ENCODE measurements around the gene LRRK1. TPM values are rescaled to one million over a fixed set of nuclear protein-coding genes. Genes with fewer than 3 reads are reported as not detected.

LRRK1 gene
- total RNA-seq, 1 donor from 2014 or later, result 14.0 TPM

DNA sequence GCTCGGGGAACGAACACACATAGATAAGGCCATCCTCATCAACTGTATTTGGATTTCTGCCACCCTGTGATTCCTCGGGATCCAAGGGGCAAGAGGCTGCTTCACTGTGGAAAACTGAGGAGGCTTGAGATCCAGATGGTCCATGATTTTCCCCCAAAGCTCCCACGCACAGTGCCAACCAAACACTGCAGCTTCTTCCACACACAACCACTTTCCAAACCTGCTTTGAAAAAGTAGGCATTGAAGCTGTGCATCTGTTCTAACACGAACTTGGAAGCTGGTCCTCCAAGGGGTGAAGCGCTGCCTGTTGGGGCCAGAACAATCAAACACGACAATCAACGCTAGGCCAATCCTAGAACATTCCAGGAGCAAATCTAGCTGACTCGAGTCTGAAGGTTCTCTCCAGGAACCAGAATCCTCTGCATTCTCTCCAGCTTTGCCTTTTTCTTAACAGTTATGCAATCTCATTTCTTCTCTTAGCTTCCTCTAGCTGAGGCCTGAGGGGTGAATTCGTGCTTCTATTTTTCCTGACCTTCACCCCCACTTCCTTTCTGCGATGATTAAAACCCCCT is 104.4 kb downstream of the LRRK1 start:
- peak; percentile 50 for DNase-seq (ENCODE audit: low spot score)

DNA sequence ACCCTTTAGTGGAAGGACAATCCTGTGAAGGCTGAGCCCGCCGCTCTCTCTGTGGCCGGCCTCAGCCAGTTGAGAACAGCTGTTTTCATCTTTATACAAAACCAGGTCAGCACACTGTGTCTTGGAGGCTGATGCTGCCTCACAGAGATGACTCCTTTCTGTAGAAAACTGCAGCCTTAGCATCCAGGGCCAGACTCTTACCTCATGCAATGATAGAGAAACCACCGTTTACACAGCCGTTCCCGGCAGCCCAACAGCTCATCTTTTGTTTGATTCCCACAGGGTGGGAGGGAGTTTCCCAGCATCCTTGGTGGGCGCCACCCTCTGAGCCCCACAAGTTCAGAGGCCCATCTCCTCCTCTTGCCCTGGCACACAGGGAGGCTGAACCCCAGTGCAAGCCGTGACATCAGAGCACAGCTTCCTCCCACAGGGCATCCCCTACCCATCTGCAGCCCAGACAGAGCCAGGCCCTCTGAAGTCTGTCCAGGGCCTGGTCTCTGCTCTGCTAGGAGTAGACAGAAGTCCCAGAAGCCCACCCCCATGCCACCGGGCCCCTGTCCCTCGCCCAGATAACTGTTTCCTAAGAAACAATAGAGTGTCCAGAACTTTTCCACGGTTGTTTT is 105.0 kb downstream of the LRRK1 start:
- DNase-seq (ENCODE audit: low spot score), result peak; percentile 74

- DNase-seq (ENCODE audit: low spot score), result no peak
Observed at GRCh38 chr15:101024706-101025500, 105.7 kb downstream of the LRRK1 start.

DNA sequence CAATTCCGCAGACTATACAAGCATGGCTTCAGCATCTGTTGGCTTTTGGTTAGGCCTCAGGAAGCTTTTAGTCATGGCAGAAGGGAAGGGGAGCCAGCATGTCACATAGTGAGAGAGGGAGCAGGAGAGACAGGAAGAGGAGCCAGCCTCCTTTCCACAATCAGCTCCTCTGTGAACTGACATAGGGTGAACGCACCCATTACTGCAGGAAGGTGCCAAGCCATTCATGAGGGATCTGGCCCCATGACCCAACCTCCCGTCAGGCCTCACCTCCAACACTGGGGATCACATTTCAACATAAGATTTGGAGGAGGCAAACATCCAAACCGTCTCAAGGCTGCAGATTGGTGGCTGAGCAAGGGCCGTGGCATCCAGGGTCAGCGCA is 106.3 kb downstream of the LRRK1 start:
- no peak for DNase-seq (ENCODE audit: low spot score)

DNA sequence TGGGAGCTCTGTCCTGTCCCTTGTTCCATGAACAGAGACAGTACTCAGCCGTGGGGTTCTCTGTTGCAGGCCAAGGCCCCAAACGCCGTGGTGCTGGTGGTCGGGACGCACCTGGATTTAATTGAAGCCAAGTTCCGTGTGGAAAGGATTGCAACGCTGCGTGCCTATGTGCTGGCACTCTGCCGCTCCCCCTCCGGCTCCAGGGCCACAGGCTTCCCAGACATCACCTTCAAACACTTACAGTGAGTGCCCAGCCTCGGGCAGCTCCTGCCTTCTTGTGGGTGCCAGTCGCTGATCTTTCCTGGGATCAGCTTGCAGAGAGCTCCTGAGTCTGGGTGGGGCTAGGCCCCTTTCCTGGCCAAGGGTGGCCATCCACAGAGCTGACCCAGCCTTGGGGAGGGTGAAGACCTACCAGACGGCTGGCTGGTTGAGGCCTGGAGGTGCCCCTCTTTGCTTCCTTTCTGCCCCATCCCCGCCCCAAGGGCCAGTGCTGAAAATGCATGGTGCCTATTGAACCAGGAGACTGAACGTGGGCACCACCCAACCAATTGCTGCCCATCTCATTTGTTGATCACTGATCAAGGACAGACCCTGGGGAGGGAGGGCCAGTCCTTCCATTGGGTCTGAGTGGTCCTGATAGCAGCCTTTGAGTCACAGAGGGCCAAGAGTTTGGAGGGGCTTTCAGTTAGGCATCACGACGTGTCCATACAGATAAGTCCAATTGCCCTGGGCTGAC is 106.9 kb downstream of the LRRK1 start:
- DNase-seq (ENCODE audit: low spot score), result no peak

GRCh38 chr15:101026656-101027272 is 107.6 kb downstream of the LRRK1 start:
- DNase-seq (ENCODE audit: low spot score), result no peak

- DNase-seq (ENCODE audit: low spot score), result no peak
Observed at GRCh38 chr15:101027273-101027901, 108.2 kb downstream of the LRRK1 start.

- no peak for DNase-seq (ENCODE audit: low spot score)
Observed at GRCh38 chr15:101027920-101028319, 108.8 kb downstream of the LRRK1 start.

- DNase-seq (ENCODE audit: low spot score), result peak; percentile 13
Observed at GRCh38 chr15:101028321-101028720, 109.2 kb downstream of the LRRK1 start.

DNA sequence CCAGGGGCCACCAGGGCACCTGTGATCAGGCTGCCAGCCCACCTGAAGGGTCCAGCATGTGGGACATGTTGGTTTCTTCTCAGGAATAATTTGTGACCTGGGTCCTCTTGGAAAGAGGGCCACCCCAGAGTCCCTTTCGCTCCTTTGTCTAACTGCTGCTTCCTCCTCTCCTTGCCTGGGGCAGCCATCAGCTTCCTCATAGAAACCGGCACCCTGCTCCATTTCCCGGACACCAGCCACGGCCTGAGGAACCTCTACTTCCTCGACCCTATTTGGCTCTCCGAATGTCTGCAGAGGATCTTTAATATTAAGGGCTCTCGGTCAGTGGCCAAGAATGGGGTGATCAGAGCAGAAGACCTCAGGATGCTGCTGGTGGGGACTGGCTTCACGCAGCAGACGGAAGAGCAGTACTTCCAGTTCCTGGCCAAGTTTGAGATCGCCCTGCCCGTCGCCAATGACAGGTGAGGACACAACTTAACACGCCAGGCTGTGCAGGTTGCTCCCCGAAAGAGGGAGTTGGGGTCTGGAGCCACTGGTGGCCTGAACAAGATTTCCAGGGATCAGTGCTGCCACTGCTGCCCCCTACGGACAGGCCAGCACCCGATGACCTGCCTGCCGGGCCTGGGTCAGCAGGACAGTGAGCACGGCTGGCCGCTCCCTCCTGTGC is 109.7 kb downstream of the LRRK1 start:
- DNase-seq (ENCODE audit: low spot score), result no peak

GRCh38 chr15:101029971-101030661 is 111.0 kb downstream of the LRRK1 start:
- no peak for DNase-seq (ENCODE audit: low spot score)

DNA sequence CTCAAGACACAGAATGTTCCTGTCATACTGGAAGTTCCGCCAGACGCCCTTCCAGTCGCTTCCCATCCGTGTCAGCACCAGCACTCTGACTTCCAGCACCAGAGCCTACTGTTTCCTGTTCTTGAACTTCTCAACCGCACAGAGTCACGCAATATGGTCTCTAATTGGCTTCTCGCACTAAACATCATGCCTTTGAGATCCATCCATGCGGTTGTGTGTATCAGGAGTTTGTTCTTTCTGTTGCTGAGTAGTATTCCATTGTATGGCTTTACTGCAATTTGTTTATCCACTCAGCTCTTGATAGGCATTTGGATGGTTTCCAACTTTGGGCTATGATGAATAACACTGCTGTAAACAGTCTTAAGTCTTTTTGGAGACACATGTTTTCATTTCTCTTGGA is 112.1 kb downstream of the LRRK1 start:
- no peak for DNase-seq (ENCODE audit: low spot score)

- no peak for DNase-seq (ENCODE audit: low spot score)
Observed at GRCh38 chr15:101033801-101034200, 114.6 kb downstream of the LRRK1 start.

GRCh38 chr15:101035611-101036010 is 116.5 kb downstream of the LRRK1 start:
- no peak for DNase-seq (ENCODE audit: low spot score)

- no peak for DNase-seq (ENCODE audit: low spot score)
Observed at GRCh38 chr15:101036189-101036588, 117.0 kb downstream of the LRRK1 start.

- DNase-seq (ENCODE audit: low spot score), result no peak
Observed at GRCh38 chr15:101037090-101037830, 118.1 kb downstream of the LRRK1 start.

GRCh38 chr15:101038327-101039003 is 119.3 kb downstream of the LRRK1 start:
- no peak for DNase-seq (ENCODE audit: low spot score)

- no peak for DNase-seq (ENCODE audit: low spot score)
Observed at GRCh38 chr15:101039461-101039860, 120.3 kb downstream of the LRRK1 start.

DNA sequence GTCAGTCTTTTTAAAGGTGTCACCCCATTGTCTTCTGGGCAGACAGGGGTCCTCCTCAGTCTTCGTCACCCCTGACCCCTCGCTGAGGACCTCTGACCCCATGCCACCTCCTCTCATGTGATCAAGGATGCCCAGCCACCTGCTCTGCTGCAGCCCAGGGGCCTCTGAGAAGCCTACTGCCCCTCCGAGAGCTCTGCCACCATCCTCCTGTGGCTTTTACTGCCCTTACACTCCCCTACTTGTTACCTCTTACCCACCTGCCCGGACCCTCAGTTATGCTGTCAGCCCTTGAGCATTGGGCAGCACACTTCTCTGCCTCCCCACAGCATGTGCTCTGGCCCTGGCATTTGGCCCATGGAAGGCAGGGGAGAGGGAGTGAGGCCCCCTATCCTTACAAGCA is 123.2 kb downstream of the LRRK1 start:
- no peak for DNase-seq (ENCODE audit: low spot score)

Measured in umbilical cord (tissue), 2 donors.